Suppressor macrophage (primary cell): Measurements from ENCODE around the gene PTGR1.
"Not testable (repeated sequence)": the region's sequence is repeated elsewhere in the genome, so short reads cannot be mapped to it uniquely, and the experiment has no call there.

ENCODE experiments used
- DNase-seq, 4 experiments: peaks; one replicate each; pipeline ENCODE4 v3.0.0-alpha.2; 2020 to 2022

PTGR1 gene

DNA sequence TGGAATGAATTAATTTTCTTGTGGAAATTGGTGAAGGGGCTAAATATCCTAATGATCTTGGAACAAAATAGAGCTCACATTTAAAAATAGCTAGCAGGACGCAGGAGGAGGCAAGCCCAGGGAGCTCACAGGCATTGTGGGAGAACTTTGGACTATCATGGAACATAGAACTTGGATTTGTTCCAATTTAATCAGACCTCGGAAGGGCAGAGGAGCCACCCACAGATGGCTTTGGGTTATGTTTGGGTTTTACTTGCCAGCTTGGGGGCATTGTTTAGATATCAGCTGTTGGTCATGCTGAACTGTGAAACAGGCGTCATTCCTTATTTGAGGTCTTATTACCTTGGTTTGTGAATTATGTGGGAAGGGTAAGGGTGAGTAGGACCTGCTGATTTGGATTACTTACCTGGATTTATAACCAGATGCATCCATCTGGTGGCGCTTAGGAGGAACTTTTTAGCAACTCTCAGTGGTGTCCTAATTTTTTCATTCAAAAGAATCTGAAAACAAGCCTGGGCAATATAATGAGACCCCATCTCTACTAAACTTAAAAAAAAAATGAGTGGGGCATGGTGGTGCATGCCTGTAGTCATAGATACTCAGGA lies 14.1 kb upstream of the PTGR1 start:
- no peak for DNase-seq

DNA sequence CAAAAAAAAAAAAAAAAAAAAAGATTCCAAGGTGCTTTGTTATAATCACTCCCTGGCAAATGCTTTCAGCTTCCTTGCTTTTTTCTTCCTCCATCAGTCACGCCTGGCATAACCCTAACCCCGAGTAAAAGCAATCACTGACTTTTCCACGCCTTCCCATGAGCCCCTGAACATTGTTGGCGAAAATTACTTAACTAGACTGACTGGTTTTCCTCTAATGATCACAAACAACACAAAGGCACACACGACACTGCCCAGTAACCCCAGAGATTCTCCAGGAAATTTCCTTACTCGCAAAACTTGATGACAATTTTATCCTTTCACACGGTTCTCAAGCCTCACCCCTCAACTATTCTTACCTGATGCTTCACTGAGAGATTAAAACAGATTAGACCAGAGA lies 11.4 kb upstream of the PTGR1 start:
- DNase-seq = no peak

DNA sequence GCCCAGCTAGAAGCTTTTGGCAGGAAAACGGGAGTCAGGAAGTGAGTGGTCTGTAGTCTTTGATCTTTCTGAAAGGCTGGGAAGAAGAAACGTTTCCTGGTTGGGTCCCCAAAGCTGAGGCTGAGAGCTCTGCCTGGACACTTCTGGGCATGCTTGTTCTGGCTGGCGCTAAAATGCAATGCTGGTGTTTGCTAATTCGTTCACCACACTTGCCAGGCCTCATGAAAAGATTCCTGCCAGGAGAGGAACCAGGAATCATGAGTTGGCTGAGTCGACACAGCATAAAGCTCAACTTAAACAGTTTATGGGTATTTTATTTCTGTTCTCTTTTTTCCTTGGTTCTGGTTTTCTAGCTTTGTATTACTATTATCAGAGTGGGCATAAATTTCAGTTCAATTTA lies 10.7 kb upstream of the PTGR1 start:
- peak in 3 of 4 experiments; percentile 8 to 43 (median 15) for DNase-seq

DNA sequence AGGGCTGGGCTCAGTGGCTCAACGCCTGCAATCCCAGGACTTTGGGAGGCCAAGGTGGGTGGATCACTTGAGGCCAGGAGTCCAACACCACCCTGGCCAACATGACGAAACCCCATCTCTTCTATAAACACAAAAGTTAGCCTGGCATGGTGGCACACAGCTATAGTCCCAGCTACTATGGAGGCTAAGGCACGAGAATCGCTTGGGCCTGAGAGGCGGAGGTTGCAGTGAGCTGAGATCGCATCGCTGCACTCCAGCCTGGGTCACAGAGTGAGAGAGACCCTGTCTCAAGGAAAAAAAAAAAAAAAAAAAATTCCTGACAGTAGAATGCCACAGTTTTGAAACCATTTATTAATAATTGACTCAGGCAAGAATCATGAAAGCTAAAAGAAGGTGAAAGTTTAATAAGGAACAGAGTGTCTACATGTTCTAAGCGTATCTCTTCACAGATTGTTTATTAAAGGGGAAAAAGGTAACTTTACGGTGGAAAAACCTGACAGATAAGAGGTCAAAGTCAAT lies 5.7 kb upstream of the PTGR1 start:
- no peak for DNase-seq

DNA sequence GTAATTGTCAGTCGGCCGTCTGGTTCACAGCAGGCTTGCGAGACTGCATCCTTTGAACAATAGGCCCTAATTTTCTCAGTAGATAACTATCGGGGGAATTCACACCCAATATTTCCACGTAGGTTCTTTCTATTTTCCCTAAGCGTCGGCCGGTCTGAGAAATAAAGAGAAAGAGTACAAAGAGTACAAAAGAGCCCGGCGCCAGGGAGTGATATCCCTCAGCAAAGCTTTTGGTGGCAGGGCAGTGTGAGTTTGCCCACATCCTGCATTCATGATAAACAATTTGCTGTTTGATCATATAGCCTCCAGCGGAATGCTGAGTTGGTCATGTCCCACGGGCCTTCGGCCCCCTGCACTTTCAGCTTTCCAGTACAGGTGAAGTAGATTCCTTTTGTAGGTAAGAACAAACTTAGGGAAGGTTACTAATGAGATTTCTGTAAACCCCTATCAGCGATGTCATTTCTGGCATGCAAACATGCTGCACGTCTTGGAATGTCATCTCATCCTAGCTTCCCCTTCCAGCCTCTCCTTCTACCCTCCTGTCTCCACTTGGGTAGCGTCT lies 4.7 kb upstream of the PTGR1 start:
- no peak for DNase-seq

DNA sequence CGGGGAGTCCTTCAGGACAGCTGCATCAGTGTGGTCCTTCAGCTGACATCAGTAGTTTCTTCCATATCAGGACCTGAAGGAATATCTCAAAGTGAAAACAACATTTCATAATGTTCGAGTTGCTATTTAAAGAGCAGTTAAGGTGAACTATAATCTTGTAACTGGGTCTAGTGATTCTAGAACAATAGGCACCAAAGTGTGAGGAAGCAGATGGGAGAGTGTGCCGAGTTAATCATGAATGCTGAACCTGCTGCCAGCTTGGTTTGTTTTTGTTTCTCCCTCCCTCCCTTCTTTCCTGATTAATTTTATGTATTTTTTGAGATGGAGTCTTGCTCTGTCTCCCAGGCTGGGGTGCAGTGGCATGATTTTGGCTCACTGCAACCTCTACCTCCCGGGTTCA lies 3.6 kb upstream of the PTGR1 start:
- no peak for DNase-seq

DNA sequence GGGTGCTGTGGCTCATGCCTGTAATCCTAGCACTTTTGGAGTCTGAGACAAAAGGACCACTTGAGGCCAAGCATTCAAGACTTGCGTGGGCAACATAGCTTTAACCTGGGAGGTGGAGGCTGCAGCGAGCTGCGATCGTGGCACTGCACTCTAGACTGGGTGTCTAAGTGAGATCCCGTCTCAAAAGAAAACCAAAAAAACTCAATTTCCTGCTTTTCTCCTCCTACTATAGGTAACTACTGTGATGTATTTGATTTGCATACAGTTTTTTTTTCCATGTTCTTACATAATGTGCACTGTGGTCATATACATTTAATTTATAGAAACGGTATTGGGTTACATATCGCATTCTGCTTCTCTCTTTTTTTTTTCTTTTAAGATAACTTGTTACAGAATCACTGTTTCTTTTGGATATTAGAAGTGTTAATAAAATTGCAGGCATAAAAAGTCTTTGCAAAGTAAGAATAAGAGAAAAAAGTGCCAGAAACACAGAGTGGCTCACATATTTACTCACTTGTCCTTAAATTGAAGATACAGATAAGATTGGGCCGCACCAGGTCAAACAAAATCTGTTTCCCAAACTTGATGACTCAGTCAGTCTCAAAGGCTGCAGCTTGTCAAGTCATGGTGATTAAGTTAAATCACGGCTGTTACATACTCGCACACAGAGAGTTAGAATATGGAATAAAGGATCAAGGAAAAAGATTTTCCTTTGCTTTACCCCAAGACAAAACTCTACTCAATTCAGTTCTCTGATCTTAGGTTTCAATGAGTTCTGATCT lies 2.0 kb upstream of the PTGR1 start:
- peak; percentile 5 to 38 (median 23) for DNase-seq

DNA sequence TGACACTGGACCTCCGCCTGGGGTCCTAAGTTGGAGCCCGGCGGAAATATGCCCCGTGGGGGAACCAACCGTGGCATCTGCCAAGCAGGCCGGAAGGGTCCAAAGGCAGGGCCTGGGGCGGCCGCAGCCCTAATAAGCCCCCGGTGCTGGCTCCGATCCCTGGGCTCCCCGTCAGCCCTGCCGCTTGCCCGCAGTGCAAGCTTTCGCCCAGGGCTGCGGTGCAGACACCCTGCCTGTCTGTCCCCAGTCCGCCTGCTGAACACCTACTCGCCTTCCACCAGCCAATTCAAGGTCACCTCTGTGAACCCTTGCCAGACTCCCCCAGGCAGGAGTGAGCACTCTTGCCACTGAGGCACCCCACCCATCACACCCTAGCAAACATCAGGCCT lies 502 bp upstream of the PTGR1 start:
- no peak for DNase-seq

DNA sequence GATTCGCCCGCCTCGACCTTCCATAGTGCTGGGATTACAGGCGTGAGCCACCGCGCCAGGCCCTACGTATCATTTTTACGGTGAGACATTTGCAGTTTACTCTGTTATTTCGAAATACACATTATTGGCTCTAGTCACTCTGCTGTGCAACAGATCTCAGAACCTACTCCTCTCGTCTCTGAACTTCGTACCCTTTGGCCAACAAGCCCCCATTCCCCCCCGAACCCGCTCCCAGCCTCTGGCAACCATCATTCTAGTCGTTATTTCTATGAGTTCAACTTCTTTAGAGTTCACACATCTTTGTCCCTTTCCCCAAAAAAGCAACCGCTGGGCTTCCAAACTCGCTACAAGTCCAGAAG lies 735 bp downstream of the PTGR1 start:
- DNase-seq = peak; percentile 6 to 31 (median 26)

DNA sequence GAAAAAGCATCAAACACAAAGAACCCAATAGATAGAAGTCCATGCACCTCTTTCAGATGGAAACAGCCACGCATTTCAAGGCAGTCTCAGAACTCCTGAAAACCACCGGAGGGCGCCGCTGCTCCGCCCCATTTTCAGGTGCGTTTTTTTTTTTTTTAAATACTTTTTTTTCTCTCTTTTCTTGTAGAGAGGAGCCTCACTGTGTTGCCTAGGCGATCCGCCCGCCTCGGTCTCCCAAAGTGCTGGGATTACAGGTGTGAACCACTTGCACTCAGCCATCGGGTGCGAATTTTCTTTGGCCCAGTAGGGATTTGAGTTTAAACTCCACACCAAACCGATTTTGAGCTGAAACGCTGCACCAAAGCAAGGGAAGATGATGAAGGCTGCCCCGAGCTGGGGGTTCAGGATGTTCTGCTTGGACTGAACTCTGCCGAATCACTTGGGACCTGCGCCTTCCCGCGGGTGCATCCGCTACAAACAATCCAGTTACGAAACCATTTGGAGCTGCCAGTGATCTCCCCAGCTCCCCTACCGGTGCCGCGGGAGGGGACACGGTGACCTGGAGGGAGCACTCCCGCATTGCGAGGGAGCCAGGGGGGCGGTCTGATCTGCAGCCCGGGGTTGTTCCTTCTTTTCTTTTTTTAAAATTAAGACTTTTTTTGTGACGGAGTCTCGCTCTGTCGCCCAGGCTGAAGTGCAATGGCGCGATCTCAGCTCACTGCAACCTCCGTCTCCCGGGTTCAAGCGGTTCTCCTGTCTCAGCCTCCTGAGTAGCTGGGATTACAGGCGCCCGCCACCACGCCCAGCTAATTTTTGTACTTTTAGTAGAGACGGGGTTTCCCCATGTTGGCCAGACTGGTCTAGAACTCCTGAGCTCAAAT lies 1.4 kb downstream of the PTGR1 start:
- DNase-seq = peak; percentile 42 to 72 (median 59)

DNA sequence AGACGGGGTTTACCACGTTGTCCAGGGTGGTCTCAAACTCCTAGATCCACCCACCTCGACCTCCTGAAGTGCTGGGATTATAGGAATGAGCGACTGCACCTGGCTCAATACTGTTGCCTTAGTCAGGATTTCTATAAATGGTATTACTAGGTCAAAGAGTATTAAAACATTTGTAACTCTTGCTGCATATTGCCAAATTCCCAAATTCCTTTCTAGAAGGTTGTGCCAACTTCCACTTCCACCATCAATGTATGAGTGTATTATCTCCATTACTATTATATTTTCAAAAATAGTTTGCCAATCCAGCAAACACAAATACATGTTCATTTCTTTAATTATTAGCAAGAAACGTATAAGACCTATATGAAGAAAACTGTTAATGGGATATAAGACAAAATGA lies 10.6 kb downstream of the PTGR1 start:
- DNase-seq = no peak

DNA sequence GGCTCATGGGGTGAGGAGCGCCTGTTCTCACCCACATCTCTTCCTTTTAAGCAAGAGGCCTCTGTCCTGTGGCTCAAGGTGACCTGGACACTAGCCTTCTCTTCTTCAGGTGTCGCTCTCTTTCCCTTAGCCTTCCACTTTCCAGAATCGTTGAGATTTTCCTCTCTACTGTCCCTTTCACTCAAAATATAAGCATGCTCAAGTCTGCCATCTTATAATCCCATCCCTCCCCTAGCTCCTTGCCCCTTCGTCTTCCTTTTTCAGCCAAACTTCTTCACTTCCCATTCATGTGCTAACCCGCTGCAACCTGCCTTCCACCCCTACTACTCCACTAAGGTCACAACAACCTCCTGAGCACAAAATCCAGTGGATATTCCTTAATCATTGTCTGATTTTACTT lies 13.1 kb downstream of the PTGR1 start:
- DNase-seq = no peak

DNA sequence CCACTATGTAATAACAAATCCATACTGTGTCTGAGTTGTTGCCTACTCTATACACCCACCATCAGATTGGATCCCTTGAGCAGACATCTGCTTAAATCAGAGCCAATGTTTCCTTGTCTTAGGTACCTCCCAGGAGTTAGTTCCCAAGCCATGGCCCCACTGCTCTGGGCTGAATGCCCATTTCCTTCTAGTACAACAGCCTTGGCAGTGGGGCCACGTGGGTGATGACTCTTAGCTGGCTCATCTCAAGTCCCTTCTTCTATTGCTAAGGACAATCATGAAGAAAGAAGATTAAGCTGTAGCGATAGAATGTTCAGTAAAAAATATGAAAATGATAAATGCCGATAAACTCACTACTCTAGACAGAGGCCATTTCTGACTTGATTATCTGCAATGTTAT lies 16.6 kb downstream of the PTGR1 start:
- DNase-seq = no peak

DNA sequence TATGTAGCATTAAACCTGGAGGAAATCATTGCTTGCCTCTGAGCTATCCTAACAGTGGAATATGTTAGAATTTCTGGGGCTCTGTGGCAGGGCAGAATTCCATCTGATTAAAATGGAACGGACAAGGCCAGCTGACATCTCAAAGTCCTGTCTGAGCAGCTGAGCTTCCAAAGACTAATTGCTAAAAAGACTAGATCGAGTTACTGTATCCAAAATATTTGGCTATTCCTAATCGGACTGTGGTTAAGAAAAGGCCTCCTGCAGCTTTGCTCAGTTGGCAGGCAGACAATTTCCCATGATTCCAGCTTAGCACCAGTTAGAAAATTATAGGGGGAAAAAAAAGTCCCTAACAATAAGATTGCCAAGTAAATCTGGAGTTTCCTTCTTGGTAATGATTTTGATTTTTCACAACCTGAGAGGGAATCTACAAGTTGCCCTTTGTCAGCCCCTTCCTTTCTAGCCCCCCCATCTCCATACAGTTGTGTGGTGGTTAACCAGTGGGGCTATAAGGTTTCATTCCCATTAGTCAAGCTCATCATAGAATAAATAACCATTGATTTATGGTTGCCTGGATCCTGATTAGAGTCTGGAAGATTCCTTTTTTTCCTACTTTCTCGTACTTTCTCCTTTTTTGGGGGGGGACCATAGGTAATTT lies 26.4 kb downstream of the PTGR1 start:
- no peak for DNase-seq

DNA sequence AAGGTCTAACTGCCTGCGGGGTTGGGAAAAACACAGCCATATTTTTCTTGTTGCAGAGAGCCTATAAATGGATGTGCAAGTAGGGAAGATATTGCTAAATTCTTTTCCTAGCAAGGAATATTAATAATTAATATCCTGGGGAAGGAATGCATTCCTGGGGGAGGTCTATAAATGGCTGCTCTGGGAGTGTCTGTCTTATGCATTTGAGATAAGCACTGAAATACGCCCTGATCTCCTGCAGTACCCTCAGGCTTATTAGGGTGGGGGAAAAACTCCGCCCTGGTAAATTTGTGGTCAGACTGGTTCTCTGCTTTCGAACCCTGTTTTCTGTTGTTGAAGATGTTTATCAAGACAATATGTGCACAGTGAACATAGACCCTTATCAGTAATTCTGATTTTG lies 31.3 kb downstream of the PTGR1 start:
- DNase-seq = not testable (repeated sequence)

DNA sequence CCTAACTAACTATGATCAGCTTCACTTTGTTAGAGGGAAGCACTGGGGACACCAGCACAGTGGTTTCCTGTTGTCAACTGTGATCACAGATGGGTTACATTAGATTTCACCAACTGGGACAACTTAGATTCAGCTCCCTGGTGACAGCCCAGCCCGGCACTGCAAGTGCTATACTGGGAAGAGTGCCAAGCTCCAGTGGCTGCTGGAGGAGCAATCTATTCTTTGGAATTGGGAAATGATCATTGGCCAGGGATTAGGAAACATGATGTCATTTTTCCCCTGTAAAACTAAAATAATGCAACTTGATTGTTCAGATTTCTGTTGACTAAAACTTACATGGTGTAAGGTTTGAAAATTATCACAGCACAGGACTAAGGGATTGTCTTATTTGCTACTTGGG lies 33.2 kb downstream of the PTGR1 start:
- DNase-seq = no peak

DNA sequence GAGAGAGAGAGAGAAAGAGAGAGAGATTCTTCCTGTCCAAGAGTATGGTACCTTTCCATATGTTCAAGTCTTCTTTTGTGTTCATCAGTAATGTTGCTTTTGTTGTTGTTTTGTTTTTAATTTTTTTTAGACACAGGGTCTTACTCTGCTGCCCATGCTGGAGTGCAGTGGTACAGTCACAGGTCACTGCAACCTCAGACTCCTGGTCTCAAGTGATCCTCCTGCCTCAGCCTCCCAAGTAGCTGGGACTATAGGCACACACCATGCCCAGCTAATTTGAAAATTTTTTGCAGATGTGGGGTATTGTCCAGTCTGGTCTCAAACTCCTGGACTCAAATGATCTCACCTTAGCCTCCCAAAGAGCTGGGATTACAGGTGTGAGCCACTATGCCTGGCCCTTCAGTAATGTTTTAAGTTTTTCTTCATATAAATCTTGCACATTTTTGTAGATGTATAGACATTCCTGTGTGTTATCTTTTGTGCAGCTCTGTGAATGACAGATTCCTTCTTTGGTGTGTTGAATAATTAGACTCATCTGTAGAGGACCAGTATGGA lies 38.2 kb downstream of the PTGR1 start:
- DNase-seq = no peak

DNA sequence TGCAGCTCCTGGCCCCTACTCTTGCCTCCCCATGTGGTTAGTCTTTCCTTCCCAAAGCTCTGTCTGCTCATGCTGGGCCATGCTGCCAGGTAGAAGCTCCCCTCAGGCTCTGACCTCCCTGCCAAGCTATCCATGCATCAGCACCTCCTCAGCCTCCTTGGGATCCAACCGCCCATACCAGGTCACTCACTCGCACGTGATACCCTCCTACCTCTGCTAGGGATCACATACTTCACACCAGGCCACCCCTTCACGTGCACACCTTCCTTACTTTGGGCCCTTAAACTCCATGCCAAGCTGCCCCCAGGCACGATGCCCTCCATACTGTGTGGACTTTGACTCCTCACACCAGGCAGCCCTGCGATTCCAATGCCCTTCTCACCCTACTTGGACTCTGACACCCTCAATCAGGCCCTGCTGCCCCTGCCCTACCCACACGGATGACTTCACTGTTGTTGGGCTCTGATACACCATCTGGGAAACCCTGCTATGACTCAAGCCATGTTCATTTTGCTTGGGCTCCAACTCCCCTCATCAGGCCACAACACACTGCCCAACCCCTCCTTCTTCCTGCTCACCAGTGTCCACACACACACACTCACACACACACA lies 40.3 kb downstream of the PTGR1 start:
- DNase-seq = no peak

DNA sequence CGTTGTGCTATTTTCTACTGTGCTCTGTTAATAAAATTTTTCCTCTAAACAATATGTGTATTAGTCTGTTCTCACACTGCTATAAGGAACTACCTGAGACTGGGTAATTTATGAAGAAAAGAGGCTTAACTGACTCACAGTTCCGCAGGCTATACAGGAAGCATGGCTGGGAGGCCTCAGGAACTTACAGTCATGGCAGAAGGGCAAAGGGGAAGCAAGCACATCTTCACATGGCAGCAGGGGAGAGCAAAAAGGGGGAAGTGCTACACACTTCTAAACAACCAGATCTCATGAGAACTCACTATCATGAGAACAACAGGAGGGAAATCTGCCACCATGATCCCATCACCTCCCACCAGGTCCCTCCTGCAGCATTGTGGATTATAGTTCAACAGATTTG lies 44.0 kb downstream of the PTGR1 start:
- DNase-seq = not testable (repeated sequence)

DNA sequence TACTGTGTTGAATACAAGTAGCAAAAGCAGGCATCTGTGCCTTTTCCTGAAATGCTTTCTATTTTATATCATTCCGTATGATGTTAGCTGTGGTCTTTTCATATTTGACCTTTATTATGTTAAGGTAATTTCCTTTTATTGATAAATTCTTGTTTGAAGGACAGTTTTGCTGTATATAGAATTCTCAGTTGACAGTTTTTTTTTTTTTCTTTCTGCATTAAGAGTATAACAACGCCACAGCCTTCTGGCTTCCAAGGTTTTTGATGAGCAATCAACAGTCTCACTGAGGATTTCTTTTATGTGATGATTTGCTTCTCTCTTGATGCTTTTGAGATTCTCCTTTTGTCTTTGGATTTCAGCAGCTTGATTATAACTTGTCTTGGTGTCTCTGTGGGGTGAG lies 50.8 kb downstream of the PTGR1 start:
- no peak for DNase-seq

DNA sequence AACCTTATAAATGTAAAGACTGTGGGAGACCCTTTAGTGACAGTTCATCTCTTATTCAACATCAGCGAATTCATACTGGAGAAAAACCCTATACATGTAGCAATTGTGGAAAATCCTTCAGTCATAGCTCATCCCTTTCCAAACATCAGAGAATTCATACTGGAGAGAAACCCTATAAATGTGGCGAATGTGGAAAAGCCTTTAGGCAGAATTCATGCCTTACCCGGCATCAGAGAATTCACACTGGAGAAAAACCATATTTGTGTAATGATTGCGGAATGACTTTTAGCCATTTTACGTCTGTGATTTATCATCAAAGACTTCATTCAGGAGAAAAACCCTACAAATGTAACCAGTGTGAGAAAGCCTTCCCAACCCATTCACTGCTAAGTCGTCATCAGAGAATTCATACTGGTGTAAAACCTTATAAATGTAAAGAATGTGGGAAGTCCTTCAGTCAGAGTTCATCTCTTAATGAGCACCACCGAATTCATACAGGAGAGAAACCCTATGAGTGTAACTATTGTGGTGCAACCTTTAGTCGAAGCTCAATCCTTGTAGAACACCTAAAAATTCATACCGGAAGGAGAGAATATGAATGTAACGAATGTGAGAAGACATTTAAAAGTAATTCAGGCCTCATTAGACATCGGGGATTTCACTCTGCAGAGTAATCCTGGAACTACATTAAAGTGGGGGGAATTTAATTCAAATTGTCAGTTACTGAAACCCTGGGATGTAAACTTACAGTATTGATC lies 56.8 kb downstream of the PTGR1 start:
- DNase-seq = no peak
